ENCODE data around the gene TIMM44.

The TIMM44 gene

DNA sequence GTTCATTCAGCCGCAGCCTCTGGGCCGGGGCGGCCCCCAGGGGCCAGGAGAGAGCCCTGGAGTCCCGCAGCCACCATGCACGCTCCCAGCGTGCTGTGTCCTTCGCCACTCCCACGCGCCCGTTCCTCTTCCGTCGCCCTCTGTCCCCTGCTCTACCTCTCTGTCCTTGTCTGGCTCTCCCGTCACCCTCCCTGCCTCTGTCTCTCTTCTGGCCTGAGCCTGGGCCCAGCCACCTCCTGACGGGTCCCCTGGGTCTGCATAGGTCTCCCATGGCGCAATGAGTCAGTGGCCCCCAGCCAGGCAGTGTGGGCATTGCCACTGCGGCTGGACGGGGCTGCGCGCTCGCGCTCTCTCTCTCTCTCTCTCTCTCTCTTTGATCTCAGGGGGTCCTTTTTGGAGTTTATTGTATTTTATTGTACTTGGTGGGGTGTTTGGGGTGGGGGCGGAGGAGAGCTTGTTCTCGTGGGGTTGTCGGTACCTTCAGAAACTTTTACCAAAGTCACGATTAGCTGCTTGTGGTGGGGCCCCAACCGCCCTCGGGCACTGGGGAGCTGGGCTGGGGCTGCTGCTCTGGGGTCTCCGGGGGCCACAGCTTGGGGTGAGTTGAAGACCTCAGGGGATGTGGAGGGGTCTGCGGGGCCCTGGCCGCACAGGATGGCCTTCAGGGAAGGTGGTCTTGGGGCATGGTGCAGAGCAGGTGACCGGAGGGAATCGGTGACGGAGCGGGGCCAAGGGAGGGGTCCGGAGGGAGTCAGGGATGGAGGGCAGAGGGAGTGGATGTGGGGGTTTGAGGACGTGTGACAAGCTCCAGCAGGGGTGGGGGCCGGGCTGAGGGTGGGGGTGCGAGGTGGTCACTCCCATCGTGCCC is 30.5 kb downstream of the TIMM44 start:
- no peak for DNase-seq

DNA sequence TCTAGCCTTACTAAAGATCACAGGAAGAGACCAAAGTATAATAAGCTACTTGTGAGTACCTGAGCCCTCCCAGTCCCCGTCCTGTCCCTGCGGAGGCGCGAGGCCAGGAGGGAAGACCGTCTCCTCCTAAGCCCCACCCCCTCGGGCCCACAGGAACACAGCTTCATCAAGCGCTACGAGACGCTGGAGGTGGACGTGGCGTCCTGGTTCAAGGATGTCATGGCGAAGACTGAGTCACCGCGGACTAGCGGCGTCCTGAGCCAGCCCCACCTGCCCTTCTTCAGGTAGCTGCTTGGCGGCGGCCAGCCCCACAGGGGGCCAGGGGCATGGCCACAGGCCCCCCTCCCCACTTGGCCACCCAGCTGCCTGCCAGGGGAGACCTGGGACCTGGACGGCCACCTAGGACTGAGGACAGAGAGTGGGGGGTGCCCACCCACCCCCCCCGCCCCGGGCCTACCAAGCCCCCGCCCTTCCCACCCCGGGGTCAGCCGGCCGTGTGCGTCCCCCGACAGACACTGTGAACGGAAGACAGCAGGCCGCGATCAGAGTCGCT is 31.2 kb downstream of the TIMM44 start:
- no peak for DNase-seq

DNA sequence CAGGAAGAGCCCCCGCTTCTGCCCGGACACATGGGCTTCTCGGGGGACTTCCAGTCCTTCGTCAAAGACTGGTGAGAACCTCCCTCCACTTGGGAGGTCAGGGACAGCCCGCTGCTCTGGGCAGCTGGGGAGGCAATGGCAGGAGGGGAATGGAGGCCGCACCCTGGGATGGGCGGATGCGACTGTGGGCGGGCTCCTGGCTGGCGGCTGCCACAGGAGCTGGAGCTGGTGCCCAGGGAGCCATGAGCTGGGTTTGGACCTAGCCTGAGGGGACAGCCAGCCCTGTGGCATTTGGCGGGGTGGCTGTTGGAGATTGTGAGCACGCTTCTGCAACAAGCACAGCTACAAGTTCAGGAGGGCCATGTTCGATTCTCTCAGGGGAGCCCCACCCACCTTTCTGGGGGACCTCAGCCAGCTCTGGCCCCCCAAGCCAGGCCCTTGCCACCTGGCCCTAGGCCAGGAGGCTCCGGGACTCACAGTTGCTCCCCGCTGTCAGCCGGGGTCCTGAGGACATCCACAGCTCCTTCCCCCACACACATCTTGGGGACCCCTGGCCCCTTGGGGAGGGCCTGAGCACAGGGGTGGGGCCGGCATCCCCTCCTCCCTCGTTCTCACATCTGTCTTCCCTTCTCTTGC is 31.8 kb downstream of the TIMM44 start:
- no peak for DNase-seq

DNA sequence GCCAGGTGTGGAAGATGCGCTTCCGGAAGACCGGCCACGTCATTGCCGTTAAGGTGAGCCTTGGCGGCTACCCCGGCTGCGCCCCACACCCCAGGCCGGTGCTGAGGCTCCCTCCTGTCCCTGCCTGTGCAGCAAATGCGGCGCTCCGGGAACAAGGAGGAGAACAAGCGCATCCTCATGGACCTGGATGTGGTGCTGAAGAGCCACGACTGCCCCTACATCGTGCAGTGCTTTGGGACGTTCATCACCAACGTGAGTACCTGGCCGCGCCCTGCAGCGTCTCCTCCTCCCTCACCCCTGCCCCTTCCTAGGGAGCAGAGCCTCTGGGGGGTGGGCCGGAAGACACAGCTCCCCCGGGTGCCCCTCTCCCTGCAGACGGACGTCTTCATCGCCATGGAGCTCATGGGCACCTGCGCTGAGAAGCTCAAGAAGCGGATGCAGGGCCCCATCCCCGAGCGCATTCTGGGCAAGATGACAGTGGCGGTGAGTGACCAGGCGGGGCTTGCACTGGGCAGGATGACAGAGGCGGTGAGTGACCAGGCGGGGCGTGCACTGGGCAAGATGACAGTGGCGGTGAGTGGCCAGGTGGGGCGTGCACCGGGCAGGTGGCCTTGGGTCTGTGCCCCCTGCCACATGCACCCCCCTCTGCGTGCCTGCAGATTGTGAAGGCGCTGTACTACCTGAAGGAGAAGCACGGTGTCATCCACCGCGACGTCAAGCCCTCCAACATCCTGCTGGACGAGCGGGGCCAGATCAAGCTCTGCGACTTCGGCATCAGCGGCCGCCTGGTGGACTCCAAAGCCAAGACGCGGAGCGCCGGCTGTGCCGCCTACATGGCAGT is 32.9 kb downstream of the TIMM44 start:
- DNase-seq, result no peak

DNA sequence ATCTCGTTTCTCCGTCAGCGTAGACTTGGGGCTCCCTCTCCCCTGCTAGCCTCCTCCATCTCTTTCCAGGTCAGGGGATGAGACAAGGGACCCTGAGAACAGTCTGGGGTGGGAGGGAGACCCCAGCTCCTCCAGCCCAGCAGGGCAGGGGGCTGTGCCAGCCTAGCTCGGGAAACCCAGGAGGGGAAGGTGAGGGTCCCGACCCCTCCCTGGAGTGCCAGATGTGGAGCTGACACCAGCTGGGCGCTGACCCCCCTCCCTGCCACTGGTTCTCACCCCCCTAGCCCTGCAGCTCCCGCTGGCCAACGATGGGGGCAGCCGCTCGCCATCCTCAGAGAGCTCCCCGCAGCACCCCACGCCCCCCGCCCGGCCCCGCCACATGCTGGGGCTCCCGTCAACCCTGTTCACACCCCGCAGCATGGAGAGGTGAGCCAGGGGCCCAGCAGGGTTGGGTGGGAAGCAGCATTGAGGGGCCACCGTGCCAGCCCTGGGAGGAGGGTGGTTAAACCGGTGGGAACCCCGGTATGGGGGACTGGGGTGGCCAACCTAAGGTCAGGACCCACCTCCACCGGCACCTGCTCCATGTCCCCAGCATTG is 33.9 kb downstream of the TIMM44 start:
- DNase-seq, result no peak

DNA sequence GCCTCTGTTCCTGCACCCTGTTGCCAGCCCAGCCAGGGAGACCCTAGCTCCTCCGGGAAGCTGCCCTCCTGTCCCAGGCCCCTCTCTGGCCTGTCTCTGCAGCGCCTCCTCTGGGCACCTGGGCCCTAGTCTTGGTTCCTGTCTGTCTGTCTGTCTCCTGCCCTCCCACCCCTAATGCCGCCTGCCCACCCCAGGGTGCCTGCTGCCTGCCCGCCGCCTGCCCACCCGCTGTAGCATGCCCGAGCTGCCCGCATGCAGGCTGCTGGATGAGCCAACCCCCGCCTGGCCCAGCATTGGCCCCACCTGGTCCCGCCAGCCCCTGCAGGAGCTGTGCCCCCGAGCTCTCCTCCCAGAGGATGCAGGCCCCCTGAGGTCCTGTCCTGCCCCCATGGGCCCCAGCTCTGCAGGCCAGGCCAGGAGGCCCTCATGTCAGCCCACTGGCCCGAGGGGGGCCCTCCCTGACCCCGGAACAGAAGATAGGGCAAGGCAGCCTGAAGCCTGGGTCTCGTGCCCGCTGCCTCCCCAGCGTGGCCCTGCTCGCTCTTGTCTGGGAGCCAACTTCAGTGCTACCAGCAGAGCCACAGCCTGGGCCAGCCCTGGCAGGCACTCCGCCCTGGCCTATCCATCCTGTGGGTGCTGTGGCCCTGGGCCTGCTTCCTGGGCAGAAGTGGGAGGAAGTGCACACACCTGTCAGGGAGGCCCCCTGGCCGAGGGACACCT is 34.6 kb downstream of the TIMM44 start:
- DNase-seq, result no peak

DNA sequence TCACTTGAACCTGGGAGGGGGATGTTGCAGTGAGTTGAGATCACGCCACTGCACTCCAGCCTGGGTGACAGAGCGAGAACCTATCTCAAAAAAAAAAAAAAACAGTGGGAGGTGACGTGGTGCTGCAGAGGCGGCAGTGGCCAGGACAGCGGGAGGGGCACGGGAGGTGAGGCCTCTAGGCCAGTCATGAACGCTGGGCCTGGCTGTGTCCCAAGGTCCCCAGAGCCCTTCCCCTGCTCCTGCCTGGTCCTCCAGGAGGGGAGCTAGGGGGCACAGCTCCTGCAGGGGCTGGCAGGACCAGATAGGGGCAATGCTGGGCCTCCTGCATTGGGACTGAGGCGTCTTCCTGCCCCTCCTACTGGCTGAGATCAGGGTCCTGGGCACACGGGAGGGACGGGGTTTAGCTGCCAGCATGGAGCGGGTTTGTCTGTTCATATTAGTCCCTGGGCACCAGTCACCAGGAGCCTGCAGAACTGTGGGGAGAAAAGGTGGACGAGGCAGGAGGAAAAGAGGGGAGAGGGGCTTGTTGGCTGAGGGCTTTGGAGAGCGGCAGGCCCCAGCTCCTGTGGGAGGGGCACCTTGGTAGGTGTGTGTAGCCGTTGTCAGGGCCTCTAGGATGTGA is 35.3 kb downstream of the TIMM44 start:
- DNase-seq, result no peak

GRCh38 chr19:7907544-7907943 is 35.9 kb downstream of the TIMM44 start:
- DNase-seq, result no peak

GRCh38 chr19:7907122-7907521 is 36.3 kb downstream of the TIMM44 start:
- no peak for DNase-seq

DNA sequence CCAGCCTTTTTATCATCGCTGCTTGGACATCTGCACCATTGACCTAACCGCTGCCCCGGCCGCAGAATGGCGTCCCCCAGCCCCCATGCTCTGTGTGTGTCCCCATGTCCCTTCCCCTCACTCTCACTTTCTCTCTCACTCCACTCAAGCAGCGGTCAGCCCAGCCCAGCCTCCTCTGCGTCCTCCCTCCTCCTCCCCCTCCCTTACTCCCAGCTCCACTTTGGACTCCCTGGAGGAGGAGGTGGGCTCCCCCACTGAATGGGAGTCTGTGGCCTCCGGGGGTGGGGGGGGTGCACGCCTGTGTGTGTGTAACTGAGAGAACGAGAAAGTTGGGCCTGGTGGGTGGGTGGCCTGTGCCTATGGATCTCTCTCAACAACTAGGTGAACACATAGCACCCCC is 37.6 kb downstream of the TIMM44 start:
- no peak for DNase-seq

DNA sequence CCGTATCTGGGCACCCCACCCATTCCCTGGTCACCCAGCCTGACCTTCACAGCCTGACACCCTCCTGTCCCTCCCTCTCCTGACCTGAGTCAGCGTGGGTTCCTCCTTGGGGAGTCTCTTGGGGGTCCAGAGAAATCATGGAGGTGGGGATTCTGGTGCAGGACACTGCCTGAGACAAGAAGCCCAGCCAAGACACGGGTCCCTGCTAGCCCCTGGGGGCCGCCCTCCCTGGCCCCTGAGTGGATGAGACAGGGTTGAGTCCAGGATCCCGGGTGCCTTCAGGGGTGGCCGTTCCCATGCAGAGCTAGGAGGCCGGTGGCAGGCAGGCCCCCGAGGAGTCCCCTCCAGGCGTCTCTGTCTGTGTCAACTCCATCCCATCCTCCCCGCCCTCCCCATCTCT is 38.2 kb downstream of the TIMM44 start:
- no peak for DNase-seq

DNA sequence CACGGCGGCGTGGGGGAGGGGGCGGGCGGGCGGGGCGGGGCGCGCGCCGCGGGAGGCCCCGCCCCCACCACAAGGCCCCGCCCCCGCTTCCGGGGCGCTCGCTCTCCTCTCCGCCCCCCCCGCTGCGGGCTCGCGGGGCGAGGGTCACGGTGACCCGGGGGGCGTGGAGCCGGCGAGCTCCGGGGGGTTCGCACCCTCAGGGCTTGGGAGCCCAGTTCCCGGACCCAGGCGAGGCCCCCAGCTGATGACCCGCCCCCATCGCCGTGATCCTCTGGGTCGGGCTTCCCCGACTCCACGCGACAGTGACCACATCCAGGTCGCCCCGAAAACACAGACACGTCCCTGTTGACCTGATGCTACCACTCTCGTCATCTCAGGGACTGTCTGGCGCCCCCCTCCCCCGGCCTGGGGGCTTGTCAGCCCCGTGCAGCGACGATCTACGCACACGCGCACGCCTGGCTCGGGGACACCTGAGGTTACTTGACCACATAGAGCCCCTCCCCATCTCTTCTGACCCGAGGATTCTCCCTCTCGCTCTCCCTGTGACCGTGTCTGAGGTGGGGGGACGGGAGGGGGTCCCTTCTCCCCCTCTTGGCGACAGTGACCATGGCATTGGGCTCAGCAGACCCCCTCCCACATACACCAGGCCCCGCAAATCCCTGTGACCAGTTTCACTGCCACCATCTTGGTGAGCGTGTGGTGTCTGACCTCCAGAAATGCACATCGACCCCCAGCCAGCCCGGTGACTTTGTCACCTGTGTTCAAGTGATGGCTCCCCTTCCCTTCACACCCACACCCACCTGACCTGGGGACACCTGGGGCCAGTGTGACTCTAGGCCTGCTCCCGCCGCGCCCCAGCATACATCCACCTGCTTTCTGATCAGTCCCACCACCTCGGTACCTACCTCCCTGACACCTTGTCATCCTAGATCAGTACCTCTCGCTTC is 39.1 kb downstream of the TIMM44 start:
- DNase-seq, result no peak

- DNase-seq, result peak; percentile 100
Measured at GRCh38 chr19:7903244-7904073, 40.0 kb downstream of the TIMM44 start, which contains the start of gene MAP2K7. TSS of gene MAP2K7 (plus strand) at chr19:7903877. CDS start at chr19:7903945, 68 bp downstream.

- no peak for DNase-seq
Measured at GRCh38 chr19:7902796-7903243, 40.6 kb downstream of the TIMM44 start.

- no peak for DNase-seq
Measured at GRCh38 chr19:7901337-7901736, 42.1 kb downstream of the TIMM44 start.

GRCh38 chr19:7900931-7901330 is 42.5 kb downstream of the TIMM44 start:
- DNase-seq, result no peak

GRCh38 chr19:7900401-7900870 is 43.0 kb downstream of the TIMM44 start:
- no peak for DNase-seq

DNA sequence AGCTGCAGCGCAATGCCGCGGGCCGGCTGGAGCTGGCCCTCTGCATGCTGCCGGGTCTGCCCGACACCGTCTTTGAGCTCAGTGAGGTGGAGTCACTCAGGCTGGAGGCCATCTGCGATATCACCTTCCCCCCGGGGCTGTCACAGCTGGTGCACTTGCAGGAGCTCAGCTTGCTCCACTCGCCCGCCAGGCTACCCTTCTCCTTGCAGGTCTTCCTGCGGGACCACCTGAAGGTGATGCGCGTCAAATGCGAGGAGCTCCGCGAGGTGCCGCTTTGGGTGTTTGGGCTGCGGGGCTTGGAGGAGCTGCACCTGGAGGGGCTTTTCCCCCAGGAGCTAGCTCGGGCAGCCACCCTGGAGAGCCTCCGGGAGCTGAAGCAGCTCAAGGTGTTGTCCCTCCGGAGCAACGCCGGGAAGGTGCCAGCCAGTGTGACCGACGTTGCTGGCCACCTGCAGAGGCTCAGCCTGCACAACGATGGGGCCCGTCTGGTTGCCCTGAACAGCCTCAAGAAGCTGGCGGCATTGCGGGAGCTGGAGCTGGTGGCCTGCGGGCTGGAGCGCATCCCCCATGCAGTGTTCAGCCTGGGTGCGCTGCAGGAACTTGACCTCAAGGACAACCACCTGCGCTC is 43.6 kb downstream of the TIMM44 start:
- no peak for DNase-seq

DNA sequence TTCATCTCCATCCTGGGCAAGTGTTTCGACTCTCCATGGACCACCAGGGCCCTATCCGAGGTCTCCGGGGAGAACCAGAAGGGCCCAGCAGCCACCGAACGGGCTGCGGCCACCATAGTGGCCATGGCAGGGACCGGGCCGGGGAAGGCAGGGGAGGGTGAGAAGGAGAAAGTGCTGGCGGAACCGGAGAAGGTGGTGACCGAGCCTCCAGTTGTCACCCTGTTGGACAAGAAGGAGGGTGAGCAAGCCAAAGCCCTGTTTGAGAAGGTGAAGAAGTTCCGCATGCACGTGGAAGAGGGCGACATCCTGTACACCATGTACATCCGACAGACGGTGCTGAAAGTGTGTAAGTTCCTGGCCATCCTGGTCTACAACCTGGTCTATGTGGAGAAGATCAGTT is 44.5 kb downstream of the TIMM44 start:
- no peak for DNase-seq
